T1000 (cell line): ENCODE results near the gene ALX3.
"Not testable (repeated sequence)": the region's sequence is repeated elsewhere in the genome, so short reads cannot be mapped to it uniquely, and the experiment has no call there.

Source experiments
- DNase-seq: peaks from one replicate; lab custom pipeline; 2025; ENCODE audit warnings: mixed read lengths; lab: John Stamatoyannopoulos, UW

Gene ALX3

DNA sequence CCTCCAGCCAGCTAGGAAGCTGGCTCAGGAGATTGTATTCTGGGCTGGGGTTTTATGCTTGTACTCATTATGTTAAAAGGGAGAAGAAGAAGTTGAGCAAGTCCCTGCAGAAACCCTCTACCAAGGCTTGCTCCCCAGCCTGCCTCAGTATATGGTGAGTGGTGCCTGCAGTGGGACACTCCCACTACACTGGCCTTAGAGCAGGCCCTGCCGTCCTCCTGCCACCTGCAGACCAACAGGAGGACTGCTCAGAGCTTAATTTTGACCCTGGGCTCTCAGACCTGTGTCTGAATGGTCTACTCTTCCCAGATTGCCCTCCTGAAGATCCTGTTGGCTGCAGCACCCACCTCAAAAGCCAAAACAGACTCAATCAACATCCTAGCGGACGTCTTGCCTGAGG, 23.0 kb downstream of the ALX3 start:
- DNase-seq, result no peak

DNA sequence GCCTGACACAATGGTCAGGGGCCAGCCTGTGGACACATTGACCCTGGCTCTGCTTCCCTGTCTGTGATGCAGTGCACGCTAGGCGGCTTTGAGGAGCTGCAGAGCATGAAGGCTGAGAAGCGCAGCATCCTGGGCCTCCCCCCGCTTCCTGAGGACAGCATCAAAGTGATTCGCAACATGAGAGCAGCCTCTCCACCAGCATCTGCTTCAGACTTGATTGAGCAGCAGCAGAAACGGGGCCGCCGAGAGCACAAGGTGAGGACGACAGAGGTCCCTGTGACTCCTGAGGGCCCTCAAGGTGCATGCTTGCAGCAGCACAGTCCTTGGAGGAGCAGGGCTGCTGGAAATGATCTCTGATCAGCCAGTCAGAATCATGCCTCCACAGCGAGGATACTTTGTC, 27.5 kb downstream of the ALX3 start:
- no peak for DNase-seq

- DNase-seq, result no peak
Measured at GRCh38 chr1:110040548-110040947, 29.9 kb downstream of the ALX3 start.

DNA sequence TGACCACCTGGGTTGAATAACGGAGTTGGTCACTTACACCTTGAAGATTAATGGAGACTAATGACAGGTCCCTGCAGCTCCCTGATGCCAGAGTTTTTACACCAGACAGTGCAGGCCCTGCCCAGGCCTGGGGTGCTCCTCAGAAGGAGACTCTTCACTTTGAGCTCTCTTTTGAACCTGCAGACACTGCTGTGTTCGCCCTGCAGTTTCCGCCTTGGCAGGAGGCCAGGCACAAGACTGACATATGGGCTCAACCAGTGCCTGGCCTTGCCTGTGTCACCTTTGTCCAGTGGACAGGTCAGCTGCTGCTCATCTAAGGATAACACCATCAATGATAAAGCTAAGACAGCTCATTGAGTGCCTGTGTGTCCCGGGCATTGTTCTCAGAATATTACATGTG, 30.8 kb downstream of the ALX3 start:
- no peak for DNase-seq

GRCh38 chr1:110038271-110038670, 32.2 kb downstream of the ALX3 start:
- DNase-seq, result no peak

DNA sequence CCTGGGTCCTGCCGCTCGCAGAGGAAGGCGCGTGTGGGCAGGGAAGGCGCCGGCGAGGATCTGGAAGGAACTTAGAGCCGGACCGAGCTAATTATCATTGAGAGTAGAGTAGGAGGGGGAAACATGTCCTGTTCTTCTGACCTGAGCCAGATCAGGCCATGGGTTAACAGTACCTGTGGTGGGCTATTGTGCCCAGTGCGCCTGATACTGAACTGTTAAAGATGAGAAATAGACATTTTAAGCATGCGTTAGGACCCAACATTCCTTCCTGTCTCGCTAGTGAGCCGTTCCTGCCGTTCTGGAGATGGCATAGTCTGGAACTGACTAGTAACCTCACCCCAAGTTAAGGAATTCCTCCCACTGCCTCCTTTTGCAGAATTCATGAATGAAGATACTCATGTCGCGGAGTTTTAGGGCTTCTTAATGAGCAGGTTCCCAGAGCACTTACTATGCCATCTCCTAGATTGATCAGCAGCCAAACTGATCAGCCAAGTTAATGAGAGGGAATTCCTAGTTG, 35.2 kb downstream of the ALX3 start:
- peak; percentile 52 for DNase-seq

DNA sequence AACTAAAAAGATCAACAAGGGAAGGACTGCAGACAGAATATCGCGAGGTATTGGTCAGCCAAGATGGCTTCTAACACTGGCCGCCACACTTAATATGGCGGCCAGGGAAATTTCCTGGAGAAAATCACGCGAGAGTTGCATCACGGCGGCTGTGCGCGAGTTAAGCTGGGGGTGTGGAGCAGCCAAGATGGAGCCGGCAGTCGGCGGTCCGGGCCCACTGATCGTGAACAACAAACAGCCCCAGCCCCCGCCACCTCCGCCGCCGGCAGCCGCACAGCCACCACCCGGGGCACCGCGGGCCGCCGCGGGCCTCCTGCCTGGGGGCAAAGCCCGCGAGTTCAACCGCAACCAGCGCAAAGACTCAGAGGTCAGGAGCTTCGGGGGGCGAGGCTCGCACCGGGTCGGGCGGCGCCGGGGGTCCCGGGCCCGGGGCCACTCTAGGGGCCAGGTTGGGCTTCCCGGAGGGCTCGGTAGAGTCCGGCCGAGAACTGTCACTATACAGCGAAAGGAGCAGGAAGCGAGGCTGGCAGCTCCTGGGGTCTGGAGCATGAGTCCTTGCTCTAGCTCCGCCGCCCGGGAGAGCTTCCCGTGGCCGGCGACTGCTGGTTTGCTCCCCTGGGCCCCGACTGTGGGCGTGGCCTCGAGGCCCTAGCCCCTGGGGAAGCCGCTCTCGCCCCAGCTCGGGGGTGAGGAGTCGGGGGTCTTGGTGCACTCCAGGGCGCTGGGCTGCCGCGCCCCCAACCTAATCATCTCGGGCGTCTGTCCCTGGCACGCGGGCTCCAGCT, 35.8 kb downstream of the ALX3 start, which contains the start of gene STRIP1:
TSS of gene STRIP1 (plus strand) at position 174 of the 785 bp plus-strand sequence. CDS start at position 188, 14 bp downstream.
- DNase-seq, result peak; percentile 85

- DNase-seq, result no peak
Measured at GRCh38 chr1:110034040-110034450, 36.4 kb downstream of the ALX3 start.

DNA sequence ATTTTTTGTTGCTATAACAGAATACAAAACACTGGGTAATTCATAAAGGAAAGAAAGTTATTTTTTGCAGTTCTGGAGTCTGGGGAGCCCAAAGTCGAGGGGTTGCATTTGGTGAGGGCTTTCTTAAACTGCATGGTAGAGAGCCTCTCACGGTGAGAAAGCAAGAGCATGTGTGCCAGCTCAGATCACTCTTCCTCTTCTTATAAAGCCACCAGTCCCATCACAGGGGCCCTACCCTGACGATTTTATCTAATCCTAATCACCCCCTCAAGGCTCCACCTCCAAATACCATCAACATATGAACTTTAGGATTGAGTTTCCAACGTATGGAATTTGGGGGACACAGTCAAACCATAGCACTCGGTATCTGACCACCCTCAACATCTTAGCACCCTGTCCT, 37.1 kb downstream of the ALX3 start:
- DNase-seq, result no peak

GRCh38 chr1:110032327-110032726, 38.1 kb downstream of the ALX3 start:
- DNase-seq, result no peak

DNA sequence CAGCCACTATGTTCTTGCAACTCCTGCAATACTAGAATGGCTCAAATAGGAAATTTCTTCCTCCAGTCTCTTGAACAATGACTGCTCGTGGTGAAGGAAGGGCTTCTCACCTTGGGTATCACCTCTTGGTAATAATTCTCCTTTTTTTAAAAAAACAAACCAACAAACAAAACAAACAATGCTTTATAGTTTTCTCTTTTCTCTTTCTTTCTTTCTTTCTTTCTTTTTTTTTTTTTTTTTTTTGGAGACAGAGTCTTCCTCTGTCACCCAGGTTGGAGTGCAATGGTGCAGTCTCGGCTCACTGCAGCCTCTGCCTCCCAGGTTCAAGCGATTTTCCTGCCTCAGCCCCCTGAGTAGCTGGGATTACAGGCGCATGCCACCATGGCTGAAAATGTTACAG, 39.8 kb downstream of the ALX3 start:
- not testable (repeated sequence) for DNase-seq

GRCh38 chr1:110024613-110025012, 45.9 kb downstream of the ALX3 start:
- no peak for DNase-seq

DNA sequence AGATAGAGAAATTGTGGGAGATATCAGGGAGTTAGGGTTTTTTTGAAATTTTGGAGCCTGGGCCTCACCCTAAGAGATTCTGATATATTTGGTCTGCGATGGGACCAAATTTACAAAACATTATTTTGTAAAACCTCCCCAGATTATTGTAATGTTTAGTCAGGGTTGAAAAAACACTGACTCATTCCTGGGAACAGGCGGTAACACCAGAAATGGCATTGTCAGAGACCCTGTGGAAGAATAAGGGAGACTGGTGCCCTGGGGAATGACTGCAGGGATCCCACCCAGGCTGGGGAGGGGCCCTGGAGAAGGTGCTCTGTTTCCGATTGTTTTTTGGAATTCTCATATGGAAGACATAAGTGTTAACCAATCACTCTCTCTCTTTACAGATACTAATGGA, 49.2 kb downstream of the ALX3 start:
- DNase-seq, result no peak

GRCh38 chr1:110019770-110020169, 50.7 kb downstream of the ALX3 start:
- no peak for DNase-seq

DNA sequence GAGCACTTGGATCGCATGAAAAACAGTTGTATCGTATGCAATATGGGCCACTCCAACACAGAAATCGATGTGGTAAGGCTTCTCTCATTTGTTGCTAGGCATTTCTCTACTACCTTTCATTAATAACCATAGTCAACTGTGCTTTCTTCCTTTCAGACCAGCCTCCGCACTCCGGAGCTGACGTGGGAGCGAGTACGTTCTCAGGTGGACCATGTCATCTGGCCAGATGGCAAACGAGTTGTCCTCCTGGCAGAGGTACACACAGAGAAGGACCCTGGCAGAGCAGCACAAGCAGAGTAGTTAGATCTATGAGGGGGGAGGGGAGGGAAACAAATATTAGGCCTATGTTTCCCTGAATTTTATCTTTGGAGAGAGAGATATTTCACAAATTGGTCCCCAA, 52.1 kb downstream of the ALX3 start:
- DNase-seq, result no peak

GRCh38 chr1:110017792-110018191, 52.7 kb downstream of the ALX3 start:
- DNase-seq, result no peak

DNA sequence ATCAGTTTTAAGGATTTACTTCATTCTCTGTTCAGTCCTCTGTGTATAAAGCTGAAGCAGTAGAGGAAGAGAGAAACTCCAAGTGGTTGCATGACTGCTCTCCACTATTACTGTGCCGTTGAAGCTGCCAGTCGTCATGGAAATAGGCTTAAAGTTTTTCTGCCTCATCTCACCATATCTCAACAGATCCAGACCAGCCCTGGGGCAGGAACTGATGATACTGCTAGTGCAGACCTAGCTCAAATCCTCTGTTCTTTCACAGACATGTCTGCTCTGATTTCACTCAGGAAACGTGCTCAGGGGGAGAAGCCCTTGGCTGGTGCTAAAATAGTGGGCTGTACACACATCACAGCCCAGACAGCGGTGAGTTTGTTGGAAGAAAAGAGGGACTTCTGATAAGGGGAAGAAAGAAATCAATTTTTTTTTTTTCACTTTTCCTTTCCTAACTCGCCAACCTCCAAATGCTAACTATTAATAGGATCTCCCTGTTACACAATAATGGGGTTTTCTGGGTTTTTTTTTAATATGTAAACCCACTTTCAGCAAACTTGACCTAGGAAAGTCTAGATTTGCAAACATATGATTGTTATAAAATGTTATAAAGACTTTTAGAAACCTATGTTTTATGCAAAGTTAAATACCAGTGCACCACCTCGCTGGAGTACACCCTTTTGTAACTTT, 58.2 kb downstream of the ALX3 start:
- no peak for DNase-seq

DNA sequence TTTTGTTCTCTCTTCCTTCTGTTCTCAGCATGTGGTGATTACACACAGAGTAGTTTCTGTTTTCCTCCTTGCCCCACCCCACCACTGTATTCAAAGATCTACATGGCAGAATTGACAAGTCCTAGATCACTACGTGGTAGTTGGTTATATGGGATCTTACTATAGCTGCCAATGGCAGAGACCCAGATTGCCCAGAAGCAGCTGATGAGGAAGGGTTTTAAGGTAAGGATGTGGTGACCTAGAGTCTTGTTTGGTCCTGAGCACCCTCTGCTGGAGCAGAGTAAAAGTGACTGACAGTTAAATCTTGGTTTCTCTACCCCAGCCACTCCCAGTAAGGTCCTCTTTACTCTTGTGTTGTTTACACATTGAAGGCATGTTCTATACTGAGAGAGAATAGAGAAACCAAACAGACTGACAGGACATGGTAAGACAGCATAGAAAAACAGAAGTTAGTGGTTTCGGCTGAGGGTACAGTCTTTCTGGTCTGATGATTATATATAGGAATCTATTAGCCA, 58.9 kb downstream of the ALX3 start:
- DNase-seq, result no peak
